Retinal pigment epithelial cell (primary cell): Measurements from ENCODE around the gene SEC22A.

ENCODE experiments used
- DNase-seq: peaks from one replicate; pipeline ENCODE4 v3.0.0-alpha.2; 2010; ENCODE audit warnings: low read depth
- H3K4me3 ChIP-seq: 2 replicates; pipeline ENCODE4 v1.5.1; 2011; ENCODE audit warnings: mild to moderate bottlenecking, low read length, control low read depth, moderate library complexity
- CTCF ChIP-seq: conservative IDR thresholded peaks from 2 replicates; pipeline ENCODE4 v1.5.1; 2011; ENCODE audit warnings: low read depth, low read length, control low read depth, inconsistent platforms

SEC22A gene

GRCh38 chr3:123312331-123313265, 110.9 kb downstream of the SEC22A start:
- no peak overlapping the region for H3K4me3 ChIP-seq
- no peak for TF ChIP-seq CTCF
- no peak for DNase-seq

DNA sequence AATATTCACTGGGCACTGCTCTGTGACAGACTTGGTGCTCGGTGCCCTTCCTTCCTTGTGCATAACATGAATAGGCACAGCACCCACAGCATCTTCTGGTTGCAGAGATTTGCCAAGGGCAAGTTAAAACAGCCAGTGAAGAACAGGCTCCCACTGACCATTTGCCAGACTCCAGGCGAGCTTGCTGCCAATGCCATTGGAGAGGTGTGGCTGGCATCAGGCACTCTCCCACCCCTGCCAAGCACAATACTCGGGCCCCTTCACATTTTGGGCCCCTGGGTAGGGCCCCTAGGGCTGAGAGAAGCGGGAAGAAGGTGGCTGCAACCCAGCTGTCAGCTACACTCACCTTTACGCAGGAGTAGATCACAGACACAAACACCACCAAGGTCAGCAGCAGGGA, 112.1 kb downstream of the SEC22A start:
- no peak overlapping the region for H3K4me3 ChIP-seq

DNA sequence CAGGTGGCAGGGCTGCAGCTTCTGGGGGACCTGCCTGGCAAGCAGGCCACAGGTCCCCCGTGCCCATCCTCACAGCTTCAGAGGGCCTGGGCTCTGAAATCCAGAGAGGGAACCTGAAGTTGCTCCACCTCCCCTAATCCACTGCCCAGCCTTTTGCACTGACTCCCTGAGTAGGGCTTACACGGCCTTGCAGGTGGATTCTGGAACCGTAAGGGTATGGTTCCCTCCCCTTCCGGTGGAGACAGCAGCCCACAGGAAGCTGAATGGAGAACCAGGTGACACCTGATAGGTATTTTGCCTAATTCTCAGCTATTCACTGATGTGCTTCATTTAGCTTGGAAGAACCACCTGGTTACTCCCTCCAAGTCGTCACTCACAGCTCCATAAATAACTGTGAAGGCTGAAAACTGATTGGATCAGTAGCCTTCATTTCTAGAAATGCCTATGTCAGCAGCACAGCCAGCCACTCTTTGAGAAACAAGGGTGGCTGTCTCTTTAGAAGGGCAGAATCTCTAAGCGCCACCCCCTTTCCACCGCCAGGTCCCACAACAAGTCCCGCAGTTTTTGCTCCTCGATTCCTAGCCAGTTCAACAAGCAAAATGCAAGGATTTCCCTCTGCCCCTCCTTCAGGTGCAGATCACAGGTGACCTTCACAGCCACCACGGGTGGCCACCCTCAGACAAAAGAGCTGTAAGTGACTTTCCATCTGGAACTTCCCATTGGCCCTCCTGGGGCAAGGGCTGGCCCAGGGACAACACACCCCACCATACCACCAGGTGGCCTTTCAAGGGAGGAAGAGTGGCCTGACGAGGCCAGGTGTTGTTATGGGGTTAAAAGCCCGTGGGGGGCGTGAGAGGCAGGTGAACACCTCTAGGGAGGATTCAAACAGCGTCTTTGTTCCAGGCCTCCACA, 112.9 kb downstream of the SEC22A start:
- no peak overlapping the region for H3K4me3 ChIP-seq
- TF ChIP-seq CTCF, result no peak
- DNase-seq, result no peak

More for the DNA sequence above, 112.1 kb downstream of the SEC22A start:
- no peak for TF ChIP-seq CTCF
- DNase-seq, result no peak

- no peak for TF ChIP-seq CTCF
- no peak for DNase-seq
- no peak overlapping the region for H3K4me3 ChIP-seq
Observed at GRCh38 chr3:123315271-123315595, 113.5 kb downstream of the SEC22A start.

GRCh38 chr3:123317716-123318115, 116.0 kb downstream of the SEC22A start:
- no peak for DNase-seq
- H3K4me3 ChIP-seq, result no peak overlapping the region
- no peak for TF ChIP-seq CTCF

DNA sequence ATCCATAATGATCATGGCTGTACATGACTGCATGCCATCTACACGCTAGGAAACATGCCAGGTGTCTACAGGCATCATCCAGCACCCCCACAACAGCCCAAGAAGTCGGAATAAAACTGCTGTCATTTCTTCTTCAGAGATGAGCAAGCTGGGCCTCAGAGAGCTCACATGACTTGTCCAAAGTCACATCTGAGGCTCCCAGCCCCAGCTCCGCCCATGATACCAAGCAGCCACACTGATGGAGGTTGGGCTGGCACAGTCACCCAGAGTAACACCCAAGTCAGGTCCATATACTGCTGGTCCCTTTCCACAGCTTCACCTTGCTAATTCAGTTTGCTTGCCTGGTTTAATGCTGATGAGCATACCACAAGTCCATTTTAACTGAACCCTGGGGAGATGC, 116.6 kb downstream of the SEC22A start:
- TF ChIP-seq CTCF, result no peak
- no peak for DNase-seq
- no peak overlapping the region for H3K4me3 ChIP-seq
